HT1080 (cell line): ENCODE data around the gene SYNDIG1L. TPM values are rescaled to one million over a fixed set of nuclear protein-coding genes. Genes with fewer than 3 reads are reported as not detected.

Source experiments
- DNase-seq: peaks from one replicate; pipeline ENCODE4 v3.0.0-alpha.2; 2015; ENCODE audit warnings: low read depth
- total RNA-seq: library from RNA; depleted of rRNA; stranded (reverse); fragments of >200 nt; shearing (Covaris generic); gene quantifications from 2 replicates; pipeline ENCODE4 v1.2.3, GENCODE V29; 2014; rRNA removed

Gene SYNDIG1L
- total RNA-seq, 1 experiment from 2014 or later: not detected

GRCh38 chr14:74362361-74362915, 63.6 kb downstream of the SYNDIG1L start:
- DNase-seq: peak; percentile 66

GRCh38 chr14:74360163-74360562, 65.8 kb downstream of the SYNDIG1L start:
- DNase-seq: no peak

GRCh38 chr14:74358176-74358829, 67.7 kb downstream of the SYNDIG1L start:
- DNase-seq: no peak

- no peak for DNase-seq
Observed at GRCh38 chr14:74357585-74357984, 68.4 kb downstream of the SYNDIG1L start.

GRCh38 chr14:74356892-74357575, 69.0 kb downstream of the SYNDIG1L start:
- no peak for DNase-seq

Other genes starting within 250 kb of the SYNDIG1L start
- not detected in 2 replicates for gene VSX2, start 186.8 kb downstream of the SYNDIG1L start, total RNA-seq
- 22.9 and 25.3 TPM in 2 replicates for gene ABCD4, start 123.3 kb downstream of the SYNDIG1L start, total RNA-seq
- gene VRTN, start 77.7 kb downstream of the SYNDIG1L start, total RNA-seq: not detected in 2 replicates
- gene NPC2, start 67.1 kb upstream of the SYNDIG1L start, total RNA-seq: 203 and 243 TPM in 2 replicates
- gene ISCA2, start 67.6 kb upstream of the SYNDIG1L start, total RNA-seq: 21.1 and 23.3 TPM in 2 replicates
- gene LTBP2, start 186.0 kb upstream of the SYNDIG1L start, total RNA-seq: 32.5 and 34.9 TPM in 2 replicates